OCI-LY3 (cell line): ENCODE data around the gene CCDC14.
"Not testable (repeated sequence)": the region's sequence is repeated elsewhere in the genome, so short reads cannot be mapped to it uniquely, and the experiment has no call there.

Experiments
- CTCF ChIP-seq: fragments of 200-600, 300-600 bp; sonication (generic); IDR thresholded peaks from 2 replicates; pipeline ENCODE4 v1.5.1; 2014; ENCODE audit warnings: antibody characterized with exemption, low read length, low read depth
- EZH2phosphoT487 ChIP-seq: fragments of 200-600 bp; shearing (Covaris generic); IDR thresholded peaks from 2 replicates; pipeline ENCODE4 v1.6.1; 2018; ENCODE audit warnings: antibody characterized with exemption, mixed run types, low read depth

- TF ChIP-seq CTCF, EZH2phosphoT487: not testable (repeated sequence)
Measured at GRCh38 chr3:123975030-123975429, 14.0 kb upstream of the CCDC14 start.
